HG02884 (cell line): ENCODE results near the gene HABP2.

Source experiments
- ATAC-seq: cut with Tn5 transposase; IDR thresholded peaks from one replicate; pipeline ENCODE4 v1.9.1; 2021; ENCODE audit warnings: mild to moderate bottlenecking, moderate library complexity; ENCODE audit not compliant: unreplicated experiment

Gene HABP2

DNA sequence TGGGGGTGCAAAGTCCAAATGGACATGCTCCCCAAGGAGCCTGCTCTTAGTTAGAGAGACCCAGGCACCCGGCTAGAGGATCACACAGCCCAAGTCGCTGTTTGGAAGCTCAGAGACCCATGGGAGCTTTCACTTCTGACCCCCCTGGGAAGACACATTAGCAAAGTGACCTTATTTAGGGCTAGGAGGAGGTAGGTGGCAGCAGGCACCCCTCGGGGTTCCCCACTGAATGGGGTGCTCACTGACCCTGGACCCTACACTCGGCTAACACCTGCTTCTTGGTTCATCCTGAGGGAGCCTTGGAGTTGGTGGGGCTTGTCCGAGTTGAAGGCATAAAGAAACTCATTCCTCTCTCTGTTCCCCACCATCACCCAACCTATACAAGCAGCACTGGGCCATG is 27.1 kb upstream of the HABP2 start:
- no peak for ATAC-seq

DNA sequence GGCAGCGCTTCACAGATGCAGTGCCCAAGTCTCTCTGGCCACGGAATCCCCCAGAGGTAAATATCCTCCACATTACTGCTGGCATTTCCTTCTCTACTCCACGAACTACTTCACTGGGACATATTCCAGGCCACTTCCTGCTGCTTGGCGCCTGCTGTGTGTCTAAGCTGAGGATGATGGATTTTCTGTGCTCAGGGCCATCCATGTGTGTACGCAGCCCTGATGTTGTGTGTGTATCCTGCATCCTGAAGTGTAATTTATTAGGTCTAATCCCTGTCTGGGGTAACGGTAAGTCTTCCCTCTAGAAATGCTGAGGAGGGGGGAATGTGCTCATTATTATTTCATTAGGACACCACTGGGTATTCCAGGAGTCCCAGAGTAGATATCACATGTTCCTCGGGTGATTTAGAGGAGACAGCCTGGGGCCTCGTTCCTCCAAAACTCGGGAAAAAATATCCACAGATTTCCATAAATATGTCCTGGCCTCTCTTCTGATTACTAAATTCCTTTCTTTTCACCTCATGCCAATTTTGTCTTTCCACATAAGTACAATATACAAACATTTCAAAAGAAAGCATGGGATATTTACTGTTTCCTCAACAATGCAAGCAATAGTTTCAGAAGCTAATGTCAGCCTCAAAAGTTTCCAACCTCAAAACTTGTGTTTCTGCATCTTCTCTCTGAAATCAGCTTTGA is 25.5 kb upstream of the HABP2 start:
- ATAC-seq, result no peak

DNA sequence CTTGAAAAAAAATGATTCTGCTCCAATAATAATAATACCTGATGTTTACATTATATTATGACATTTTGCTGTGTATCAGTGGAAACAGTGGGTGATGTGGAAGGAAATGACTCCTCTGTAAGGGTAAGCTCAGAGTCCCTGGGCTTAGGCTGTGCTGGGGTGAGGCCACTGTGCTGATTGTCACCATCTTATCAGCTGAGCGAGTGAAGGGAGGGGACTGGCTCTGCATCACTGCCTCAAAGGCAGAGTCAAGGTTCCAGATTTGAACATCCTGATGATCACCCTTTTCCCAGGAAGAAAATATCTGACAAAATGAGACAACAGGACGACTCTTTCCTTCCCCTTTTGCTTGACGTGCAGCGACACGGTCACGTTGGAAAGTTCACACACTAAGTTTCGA is 24.0 kb upstream of the HABP2 start:
- ATAC-seq, result no peak

DNA sequence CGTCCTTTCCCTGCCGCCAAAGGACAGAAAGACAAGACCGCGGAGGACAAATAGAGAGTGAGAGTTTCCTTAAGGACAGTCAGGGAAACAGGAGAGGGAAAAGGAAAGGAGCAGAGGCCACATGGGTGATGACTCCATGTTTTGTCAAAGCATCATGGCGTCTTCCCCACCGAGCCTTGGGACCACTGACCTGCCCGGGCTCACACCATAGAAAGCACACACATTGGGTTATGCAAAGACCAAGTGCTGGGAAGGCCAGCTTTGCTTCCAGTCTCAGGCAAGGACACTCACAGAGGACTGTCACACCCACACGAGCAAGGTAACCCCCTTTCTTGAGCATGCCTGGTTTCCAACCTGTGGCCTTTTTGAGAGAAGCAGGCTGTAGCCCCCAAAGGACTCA is 23.3 kb upstream of the HABP2 start:
- ATAC-seq, result no peak

DNA sequence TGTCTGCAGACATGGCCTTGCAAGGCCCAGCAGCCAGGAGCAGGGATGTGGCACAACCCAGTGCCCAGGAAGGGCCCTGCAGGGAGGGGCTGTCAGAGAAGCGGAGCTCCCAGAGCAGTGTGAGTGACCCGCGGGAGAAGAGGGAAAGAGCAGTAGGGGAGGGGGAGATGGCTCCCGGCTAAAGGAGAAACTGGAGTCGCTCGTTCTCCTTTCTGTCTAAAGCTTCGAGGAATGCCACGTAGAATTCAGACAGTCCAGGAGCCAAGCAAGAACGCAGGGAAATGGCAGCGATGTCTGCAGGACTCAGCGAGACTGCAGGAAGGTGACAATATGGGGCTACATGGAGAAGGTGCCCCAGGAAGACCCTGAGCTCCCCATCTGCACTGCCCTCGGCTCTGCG is 22.4 kb upstream of the HABP2 start:
- no peak for ATAC-seq

DNA sequence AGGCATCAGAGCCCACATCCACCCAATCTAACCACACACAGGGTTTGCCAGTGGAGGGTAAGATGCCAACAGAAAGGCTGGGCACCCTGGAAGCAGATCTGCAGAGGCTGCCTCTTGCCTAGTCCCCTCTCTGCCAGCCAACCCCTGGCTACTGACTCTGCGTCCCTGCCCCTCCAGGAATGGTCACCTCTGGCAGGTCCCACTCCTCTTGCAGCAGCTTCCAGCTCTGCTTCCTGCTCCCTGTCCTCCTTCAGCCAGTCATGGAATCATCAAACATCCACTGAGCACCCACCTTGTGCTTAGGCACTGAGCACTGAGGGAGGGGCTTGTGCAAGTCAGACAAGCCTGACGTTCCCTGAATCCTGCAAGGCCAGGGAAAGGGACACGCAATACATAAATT is 20.1 kb upstream of the HABP2 start:
- no peak for ATAC-seq

DNA sequence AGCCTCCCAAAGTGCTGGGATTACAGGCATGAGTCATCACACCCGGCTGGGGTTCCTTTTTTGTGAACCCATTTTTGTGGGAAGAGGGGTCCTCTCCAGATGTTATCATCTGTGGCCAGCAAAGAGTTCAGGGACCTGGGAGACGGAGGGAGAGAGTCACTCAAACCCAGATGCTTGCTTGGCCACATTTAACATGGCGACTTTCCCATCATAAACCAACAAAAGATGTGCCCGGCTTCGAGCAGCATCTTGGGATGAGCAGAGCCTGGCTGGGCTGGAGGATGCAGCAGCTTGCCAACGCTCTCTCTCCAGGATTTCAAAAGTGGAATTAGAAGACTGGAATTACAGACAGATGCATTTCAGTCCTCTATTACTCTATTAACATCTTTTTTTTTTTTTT is 19.1 kb upstream of the HABP2 start:
- no peak for ATAC-seq

DNA sequence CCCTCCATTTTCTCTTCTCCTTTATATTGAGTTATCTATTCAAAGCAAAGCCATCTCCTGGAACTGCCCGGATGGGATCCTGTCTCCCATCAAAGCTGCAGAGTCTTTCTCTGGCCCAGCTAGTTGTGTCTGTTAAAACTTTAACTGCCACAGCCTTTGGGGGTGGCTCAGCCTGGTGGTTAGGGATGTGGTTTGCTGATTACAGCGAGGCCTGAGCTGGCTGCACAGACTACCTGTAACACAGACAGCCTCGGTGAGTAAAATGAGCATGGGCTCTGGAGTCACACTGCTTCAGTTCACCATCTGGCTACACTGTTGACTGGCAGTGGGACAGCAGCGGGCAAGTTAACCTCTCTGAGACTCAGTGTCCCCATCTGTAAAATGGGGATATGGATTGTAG is 18.4 kb upstream of the HABP2 start:
- ATAC-seq, result no peak

DNA sequence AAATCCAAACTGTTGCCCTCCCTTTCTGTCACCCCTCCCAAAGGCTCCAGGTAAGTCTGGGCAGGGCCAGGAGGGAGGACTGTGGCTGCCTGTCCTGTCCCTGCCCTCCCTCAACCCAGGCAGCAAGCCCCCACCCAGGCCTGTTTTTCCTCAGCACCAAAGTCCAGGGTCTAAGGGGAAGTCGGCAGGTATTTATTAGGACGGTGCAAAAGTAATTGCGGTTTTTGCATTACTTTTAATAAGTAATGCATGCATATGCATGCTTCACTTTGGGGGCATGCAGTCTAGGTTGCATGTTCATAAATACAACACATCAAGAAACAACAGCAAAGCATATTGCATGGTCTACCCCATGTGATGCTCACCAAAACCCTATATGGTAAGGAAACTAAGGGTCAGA is 15.2 kb upstream of the HABP2 start:
- ATAC-seq, result no peak

DNA sequence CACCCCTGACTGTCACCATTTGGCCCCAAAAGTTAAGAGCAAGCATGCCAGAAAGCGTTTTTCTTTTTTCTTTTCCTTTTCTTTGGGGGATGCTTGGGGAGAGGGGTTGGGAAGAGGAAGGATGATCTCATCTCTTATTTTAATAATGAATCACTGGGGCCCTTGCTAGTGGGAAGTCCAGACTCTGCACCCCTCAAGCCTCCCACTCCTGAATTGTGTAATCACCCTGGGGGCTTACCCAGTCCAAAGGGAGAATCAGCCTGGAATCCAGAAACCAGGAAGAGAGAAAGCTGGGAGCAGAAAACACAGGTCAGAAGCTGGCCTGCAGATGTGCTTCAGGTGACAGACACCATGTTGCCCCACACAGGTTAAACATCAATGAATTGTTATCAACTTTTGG is 14.7 kb upstream of the HABP2 start:
- ATAC-seq, result no peak

DNA sequence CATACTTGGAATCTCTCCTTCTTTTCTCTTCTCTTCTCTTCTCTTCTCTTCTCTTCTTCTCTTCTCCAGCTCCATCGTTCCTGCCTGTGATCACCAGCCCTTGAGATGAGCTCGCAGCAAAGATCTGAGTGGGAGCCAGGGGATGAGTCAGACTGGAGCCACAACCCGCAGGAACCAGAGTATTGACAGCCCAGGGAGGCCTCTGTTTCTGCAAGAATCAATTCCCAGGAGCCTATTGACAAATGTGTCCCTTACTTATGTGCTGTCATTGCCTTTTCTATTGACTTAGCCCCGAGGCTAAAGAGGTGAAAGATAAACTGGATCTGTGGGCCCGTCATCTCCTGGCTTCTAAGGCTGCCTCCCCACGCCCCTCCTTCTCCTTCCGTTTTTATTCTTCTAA is 13.1 kb upstream of the HABP2 start:
- no peak for ATAC-seq

DNA sequence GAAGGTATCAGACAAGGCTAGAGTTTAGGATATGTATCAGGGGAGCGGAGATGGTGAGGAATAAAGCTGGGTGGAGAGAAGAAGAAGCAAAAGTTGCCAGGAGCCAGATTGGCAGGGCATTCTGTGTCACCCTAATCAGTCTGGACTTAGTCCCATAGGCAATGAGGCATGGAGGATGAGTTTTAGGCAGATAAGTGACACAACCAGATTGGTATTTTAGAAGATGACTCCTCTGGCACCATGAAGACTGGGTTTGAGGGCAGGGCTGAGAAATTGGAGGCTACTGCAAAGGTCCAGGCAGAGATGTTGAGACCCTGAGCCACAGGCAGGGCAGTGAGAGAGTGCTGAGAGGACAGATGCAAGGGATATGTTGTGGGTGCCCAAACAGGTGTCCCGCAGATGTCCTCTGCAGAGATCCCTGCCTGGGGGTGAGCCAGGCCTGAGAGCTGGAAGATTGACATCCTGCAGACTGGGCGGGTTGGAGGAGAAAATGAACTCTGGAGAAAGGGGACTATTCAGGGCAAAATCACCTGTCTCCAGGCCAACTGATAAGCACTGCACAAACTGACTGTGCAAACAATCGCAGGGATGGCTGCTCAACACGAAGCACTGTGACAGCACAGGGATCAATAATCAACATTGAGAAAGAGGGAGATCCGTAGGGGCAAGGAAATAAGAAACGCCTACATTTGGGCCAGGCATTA is 11.9 kb upstream of the HABP2 start:
- ATAC-seq, result no peak

DNA sequence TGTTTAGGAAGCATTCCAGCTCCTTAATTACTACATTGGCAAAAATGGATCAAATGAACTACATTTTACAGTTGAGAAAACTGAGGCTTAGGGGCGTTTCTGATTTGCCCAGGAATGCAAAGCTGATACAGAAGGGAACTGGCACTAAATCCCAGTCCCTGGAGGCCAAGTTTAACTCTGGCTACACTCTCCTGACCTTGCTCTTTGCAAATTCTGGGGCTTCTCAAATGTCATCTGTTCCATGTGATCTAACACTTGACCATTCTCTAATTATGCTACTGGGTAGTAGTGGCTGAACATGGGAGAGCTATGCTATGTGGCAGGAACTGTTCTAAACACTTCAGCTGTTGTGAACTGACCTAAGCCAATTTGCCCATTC is 11.3 kb upstream of the HABP2 start:
- ATAC-seq, result no peak

DNA sequence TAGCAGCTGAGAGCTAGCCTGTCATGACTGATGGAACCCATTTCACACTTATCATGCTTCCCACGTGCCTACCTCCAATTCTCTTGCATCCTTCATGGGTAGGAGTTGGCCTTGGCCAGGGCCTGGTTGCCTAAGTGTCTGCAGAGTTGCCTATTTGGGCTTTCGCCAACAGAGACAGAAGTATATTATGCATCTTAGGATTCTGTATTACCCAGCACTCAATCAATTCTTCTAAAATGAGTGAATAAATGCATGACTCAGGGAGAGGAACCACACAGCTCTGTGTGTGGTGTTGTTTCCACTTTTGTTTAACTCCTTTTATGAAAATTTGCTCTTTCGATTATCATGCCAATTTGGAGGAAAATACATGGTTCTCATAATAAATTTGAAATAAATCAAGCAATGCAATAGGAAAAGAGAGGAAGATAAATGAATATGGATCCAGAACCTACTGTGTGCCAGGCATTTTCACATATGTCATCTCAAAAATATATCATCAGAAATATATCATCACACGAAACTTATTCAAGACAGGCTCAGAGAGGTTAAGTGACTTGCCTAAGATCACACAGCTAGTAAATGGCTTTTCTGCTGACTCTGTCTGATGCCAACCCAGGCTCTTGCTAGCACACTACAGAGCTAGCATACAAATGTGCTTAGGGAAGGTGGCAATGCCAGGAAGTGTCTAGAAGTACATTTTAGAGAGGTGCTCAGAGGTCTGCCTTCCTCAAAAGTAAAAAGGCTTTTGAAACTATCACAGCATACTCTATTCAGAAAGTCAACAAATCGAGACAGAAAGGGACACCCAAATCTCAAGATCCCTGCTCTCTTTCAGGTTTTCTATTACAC is 9.5 kb upstream of the HABP2 start:
- no peak for ATAC-seq

DNA sequence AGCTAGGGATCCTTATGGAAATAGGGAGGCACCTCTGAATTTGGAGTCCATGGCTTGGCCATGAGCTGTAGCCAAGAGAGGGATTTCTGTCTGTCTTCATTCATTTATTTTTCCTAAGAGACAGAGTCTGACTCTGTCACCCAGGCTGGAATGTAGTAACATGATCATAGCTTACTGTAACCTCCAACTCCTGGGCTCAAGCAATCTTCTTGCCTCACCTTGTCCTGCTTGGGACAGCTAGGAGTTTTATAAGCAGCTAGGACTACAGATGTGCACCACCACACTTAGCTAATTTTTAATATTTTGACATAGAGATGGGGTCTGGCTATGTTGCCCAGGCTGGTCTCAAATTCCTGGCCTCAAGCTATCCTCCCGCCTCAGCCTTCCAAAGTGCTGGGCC is 8.5 kb upstream of the HABP2 start:
- ATAC-seq, result no peak

DNA sequence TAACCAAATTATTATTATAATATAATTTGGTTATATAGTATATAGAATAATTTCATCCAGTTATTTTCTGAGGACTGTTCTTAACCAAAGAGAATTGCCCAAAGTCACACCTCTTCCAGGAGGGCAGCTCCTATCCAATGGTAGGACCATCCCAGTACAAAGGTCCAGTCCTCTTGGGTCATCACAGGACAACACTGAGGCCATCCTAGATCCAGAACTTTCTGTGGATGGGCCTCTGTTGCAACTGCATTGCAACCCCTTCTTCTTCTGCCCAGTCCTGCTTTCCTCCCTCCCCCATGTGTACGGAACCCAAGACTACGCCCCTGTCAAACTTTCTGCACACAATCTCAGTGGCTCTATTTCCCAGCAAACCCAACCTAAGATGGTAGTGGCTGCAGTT is 5.4 kb upstream of the HABP2 start:
- ATAC-seq, result no peak

DNA sequence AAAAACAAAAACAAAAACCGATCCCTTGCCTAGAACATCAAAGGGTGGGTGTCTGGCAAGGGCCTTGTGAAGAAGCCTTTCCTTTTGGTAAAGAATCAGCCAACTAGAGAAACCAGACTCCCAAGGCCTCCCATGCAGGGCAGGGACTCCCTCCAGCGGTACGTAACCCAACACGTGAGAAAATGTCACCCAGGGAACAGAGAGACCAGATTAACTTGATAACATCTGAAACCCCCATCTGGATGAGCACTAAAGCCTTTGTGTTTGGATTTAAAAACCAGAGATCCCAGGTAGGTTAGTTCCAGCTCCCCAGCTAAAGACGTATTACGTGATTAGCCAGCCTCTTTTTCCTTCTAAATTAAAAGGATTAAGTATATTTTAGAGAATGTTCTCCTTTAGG is 3.0 kb upstream of the HABP2 start:
- no peak for ATAC-seq

DNA sequence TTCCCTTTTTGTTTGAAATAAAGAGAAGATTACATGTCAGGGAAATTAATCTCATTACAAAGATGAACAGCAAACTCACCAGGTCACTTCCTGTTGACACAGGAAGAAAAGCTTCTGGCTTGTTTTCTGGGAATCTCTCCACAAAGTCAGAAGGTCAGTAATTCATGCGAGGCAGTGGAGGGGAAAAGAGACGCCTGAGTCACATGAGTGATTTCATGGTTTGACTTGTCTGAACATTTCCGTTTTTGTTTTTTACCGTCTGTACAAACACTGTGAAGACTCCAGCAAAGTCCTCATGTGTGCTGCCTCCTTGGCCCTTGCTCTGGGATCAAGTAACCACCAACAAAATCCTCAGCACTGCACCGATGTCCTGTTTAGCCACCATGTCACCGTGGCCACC is 2.5 kb upstream of the HABP2 start:
- no peak for ATAC-seq

DNA sequence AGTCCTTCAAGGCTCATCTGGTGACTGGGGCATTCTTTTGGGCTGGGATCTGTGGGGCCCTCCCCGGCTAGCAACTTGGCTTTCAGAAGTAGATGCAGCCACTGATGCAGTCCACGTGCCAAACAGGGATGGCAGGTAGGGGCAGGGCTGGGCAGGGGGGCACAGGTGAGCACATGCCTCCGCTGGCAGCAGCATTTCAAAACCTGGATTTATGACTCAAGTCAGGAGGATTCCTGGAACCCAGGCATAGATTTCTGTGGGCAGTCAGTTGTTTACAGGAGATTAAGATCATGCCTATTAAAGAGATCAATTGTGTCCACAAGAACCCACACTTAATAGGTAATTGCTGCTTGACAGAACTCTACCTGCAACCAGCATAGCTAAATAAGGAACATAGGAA is 839 bp upstream of the HABP2 start:
- ATAC-seq, result no peak

DNA sequence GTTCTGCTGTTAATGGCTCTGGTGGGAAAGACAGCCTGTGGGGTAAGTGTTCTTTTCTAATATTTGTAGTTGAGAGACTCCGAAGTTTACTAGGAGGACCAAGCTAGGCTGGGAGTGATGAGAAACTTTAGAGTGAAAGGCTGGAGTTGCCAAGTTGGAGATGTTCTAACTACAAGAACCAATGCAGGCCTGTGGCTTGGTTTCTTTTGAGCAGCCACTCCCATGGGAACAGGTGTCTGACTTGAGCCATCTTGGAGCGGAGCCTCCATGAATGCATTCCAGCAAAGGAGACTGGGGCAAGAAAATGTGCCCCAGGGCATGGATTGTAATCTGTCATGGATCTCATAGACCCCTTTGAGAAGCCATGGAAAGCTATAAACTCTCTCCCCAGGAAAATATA is 296 bp downstream of the HABP2 start:
- ATAC-seq, result no peak

DNA sequence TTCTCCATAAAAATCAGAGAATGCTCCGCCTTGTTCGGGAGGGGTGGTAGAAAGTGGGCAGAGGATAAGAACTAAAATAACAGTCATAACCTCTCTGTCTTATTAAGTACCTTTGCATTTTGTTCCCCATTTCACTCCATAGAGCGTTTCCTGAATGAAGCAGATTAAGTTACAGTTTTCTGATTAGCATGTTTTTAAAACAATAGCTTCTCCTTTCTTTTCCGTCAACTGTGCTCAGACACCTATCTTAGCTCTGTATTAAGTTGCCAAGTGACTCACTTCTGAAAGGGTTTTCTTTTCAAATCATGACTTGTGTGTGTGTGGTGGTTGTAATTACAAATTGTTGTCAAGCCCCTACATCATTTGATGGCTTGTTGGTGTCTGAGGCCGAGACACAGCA is 1.4 kb downstream of the HABP2 start:
- ATAC-seq, result no peak

DNA sequence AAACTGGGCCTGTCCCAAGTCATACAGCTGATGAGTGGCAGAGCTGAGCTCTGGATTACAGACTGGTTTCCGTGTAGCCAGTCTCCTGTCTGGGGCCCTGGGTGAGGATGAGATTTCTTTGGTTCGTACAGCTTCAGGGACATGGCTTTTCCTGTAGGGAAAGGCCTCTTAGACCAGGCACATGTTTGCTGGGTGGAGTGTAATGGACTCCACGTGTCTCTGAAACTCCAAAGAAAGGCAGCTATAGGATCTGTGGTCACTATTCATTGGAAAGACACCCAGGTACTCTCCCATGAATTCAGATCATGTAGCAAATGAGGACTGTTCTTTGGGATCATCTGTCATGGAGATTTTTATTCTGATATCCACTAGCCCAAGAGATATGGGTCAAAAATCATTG is 2.4 kb downstream of the HABP2 start:
- ATAC-seq, result no peak
